Measurements from ENCODE around the gene KCNJ16.

DNA sequence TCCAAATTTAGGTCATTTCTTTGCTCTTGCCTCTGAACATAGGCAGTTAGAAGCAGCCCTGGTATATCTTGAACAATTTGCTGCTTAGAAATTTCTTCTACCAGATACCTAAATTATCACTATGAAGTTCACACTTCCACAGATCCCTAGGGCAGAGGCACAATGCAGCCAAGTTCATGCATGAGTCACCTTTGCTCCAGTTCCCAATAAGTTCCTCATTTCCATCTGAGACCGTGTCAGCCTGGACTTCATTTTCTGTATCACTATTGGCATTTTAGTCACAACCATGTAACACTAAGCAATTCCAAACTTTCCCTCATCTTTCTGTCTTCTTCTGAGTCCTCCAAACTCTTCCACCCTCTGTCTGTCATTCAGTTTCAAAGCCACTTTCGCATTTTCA lies 45.0 kb downstream of the KCNJ16 start:
- TF ChIP-seq POLR2AphosphoS5 (IDR thresholded peaks at IDR 0.05; ENCODE audit: low read depth, low read length) = no peak
- no peak for TF ChIP-seq POLR2A (IDR thresholded peaks at IDR 0.05; ENCODE audit: low read depth, low read length)
